Lower lobe of right lung (tissue), 2 donors: ENCODE data around the gene SPHK2. TPM values are rescaled to one million over a fixed set of nuclear protein-coding genes. Genes with fewer than 3 reads are reported as not detected.

Experiments used
- ATAC-seq, 2 donors: fragments of 200-7000 bp; cut with Tn5 transposase; one replicate each; pipeline ENCODE4 v1.9.1; 2020 to 2022; ENCODE audit warnings: mild to moderate bottlenecking in 2 of 2, moderate library complexity in 2 of 2
- DNase-seq: peaks from one replicate; pipeline ENCODE4 v3.0.0-alpha.2; 2020
- H3K27ac ChIP-seq: fragments of 200-600 bp; one replicate; pipeline ENCODE4 v1.8.0; 2022
- H3K27me3 ChIP-seq: fragments of 200-600 bp; one replicate; pipeline ENCODE4 v1.8.0; 2022; ENCODE audit warnings: low read depth
- H3K36me3 ChIP-seq: fragments of 200-600 bp; one replicate; pipeline ENCODE4 v1.8.0; 2022; ENCODE audit warnings: mild to moderate bottlenecking
- H3K4me1 ChIP-seq: fragments of 200-600 bp; one replicate; pipeline ENCODE4 v1.8.0; 2022
- H3K4me3 ChIP-seq: fragments of 200-600 bp; one replicate; pipeline ENCODE4 v1.8.0; 2022; ENCODE audit warnings: mild to moderate bottlenecking
- H3K9me3 ChIP-seq: fragments of 200-600 bp; one replicate; pipeline ENCODE4 v1.8.0; 2022
- CTCF ChIP-seq: fragments of 200-600 bp; IDR thresholded peaks from one replicate; pipeline ENCODE4 v1.8.0; 2022; ENCODE audit warnings: antibody characterized with exemption, mild to moderate bottlenecking
- intact Hi-C: fragments of 100-400 bp; cut with DNase I; formaldehyde crosslinking; loops from one replicate; pipeline ENCODE4 v1.11.0; 2022
- total RNA-seq: library from RNA; stranded (reverse); fragmentation: NEBNext Ultra II Directional; extraction: Animal tissue kit (Norgen Biotek cat#: 25700); gene quantifications from one replicate; pipeline ENCODE4 v1.2.1, GENCODE V29; 2021
- donor health status: DM: no; HTN: yes; CAD: no; lungs with severe emphysema.

Gene SPHK2
- total RNA-seq, 1 donor from 2014 or later, result 23.8 TPM

- Histone ChIP-seq H3K27me3 (no peaks in the 10 kb centered on the region), H3K27ac (no peak overlapping the region), H3K4me1 (peaks cover 9% of the 10 kb centered on the region), H3K4me3 (no peak overlapping the region), H3K9me3 (no peaks in the 10 kb centered on the region), H3K36me3 (no peaks in the 10 kb centered on the region)
- ATAC-seq (no peak), DNase-seq (no peak)
- no peak for TF ChIP-seq CTCF
- intact Hi-C loops, result no loop called here
Observed at GRCh38 chr19:48578891-48579290, 40.4 kb upstream of the SPHK2 start.

DNA sequence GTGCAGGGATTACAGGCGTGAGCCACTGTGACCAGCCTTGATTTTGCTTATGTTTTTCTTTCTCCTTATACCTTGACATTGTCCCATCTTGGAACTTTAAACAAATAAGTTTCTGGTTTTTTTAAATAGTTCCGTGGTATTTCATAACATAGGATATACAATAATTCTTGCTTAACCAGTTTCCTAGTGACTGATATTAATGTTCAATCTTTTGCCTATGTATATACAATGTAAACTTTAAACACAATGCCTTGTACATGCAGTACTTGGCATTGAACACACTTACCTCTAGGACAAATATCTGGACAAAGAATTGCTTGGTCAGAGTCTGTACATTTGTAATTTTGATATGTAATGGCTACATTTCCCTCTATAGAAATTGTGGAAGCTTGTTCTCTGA, 37.1 kb upstream of the SPHK2 start:
- no peak for DNase-seq
- ATAC-seq, result no peak
- H3K36me3 ChIP-seq, result no peaks in the 10 kb centered on the region

GRCh38 chr19:48587387-48587786, 31.9 kb upstream of the SPHK2 start:
- TF ChIP-seq CTCF, result no peak
- DNase-seq (no peak), ATAC-seq (no peak)
- H3K27ac ChIP-seq, result no peak overlapping the region
- H3K9me3 ChIP-seq, result no peaks in the 10 kb centered on the region
- no peaks in the 10 kb centered on the region for H3K27me3 ChIP-seq
- no peak overlapping the region for H3K4me3 ChIP-seq
- no peaks in the 10 kb centered on the region for H3K36me3 ChIP-seq
- peaks cover 11% of the 10 kb centered on the region for H3K4me1 ChIP-seq
- intact Hi-C loops, result no loop called here

More for the DNA sequence above, 37.1 kb upstream of the SPHK2 start:
- TF ChIP-seq CTCF, result no peak
- intact Hi-C loops, result no loop called here
- Histone ChIP-seq H3K4me1 (peaks cover 7% of the 10 kb centered on the region), H3K9me3 (no peaks in the 10 kb centered on the region), H3K27ac (no peak overlapping the region), H3K27me3 (no peaks in the 10 kb centered on the region), H3K4me3 (no peak overlapping the region)

DNA sequence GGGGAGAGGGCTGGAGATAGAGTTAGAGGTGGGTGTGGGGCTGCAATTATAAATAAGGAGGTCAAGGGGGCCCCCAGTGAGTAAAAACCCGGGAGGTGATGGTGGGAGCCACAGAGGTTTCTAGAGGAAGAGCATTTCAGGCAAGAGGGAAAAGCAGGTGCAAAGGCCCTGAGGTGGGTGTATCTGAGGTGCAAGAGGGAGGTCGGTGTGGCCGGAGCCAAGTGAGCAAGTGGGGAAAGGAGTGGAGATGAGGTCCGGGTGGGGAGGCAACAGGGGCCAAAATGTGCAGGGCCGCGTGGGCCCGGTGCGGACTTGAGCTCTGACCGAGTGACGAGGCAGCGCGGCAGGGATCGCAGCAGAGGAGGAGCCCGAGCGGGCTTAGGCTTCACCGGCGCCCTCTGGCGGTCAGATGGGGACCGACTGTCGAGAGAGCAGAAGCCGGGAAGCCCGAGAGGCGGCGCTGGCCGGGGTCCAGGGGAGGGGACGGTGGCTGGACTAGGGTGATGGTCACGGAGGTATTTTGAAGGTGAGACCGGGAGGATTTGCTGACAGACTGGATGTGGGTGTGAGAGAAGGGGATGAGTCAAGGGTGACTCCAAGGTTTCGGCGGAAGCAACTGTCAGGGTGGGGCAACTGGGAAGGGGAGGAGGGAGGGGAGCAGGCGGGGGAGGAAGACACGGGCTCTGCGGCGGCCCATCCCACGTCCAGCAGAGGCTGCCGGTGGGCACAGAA, 30.5 kb upstream of the SPHK2 start:
- TF ChIP-seq CTCF, result peak; percentile 94
- Histone ChIP-seq H3K9me3 (no peaks in the 10 kb centered on the region), H3K4me1 (peaks cover 8% of the 10 kb centered on the region), H3K27me3 (no peaks in the 10 kb centered on the region), H3K4me3 (peak overlapping the region; percentile 48), H3K36me3 (no peaks in the 10 kb centered on the region), H3K27ac (peak overlapping the region; percentile 38)
- DNase-seq, result peak; percentile 97
- peak; percentile 89 to 90 for ATAC-seq
- intact Hi-C loops, result no loop called here

DNA sequence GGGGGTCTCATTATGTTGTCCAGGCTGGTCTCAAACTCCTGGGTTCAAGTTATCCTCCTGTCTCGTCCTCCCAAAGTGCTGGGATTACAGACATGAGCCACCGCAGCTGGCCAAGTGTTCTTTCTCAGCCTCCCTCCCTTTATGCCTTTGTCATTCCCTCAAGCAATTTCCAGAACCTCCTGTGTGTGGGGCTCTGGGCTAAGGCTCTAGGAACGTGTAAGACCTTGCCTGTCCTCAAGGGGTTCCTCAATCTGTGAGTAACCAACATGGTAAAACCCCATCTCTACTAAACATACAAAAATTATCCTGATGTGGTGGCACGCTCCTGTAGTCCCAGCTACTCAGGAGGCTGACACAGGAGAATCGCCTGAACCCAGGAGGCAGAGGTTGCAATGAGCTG, 28.3 kb upstream of the SPHK2 start:
- ATAC-seq, result no peak
- Histone ChIP-seq H3K4me3 (no peak overlapping the region), H3K4me1 (peaks cover 4% of the 10 kb centered on the region), H3K9me3 (no peaks in the 10 kb centered on the region), H3K27me3 (no peaks in the 10 kb centered on the region), H3K27ac (no peak overlapping the region), H3K36me3 (no peaks in the 10 kb centered on the region)
- TF ChIP-seq CTCF, result no peak
- intact Hi-C loops, result no loop called here
- no peak for DNase-seq
